ENCODE results near the gene SYTL5.
A peak's percentile ranks its signal among the peaks of the same experiment; 100 is the strongest.

SYTL5 gene

GRCh38 chrX:38170556-38170955 is 164.2 kb downstream of the SYTL5 start:
- no peak for DNase-seq (ENCODE audit: low read depth)
- H3K4me3 ChIP-seq (ENCODE audit: control insufficient read depth, low read depth, low read length), result no peak overlapping the region
- TF ChIP-seq CTCF (conservative IDR thresholded peaks at IDR 0.05; ENCODE audit: control insufficient read depth, insufficient read depth, low read depth, low read length), result no peak

GRCh38 chrX:38172596-38172995 is 166.2 kb downstream of the SYTL5 start:
- H3K4me3 ChIP-seq (ENCODE audit: control insufficient read depth, low read depth, low read length), result no peak overlapping the region
- no peak for DNase-seq (ENCODE audit: low read depth)
- TF ChIP-seq CTCF (conservative IDR thresholded peaks at IDR 0.05; ENCODE audit: control insufficient read depth, insufficient read depth, low read depth, low read length), result no peak

GRCh38 chrX:38175139-38175538 is 168.8 kb downstream of the SYTL5 start:
- DNase-seq (ENCODE audit: low read depth), result no peak
- TF ChIP-seq CTCF (conservative IDR thresholded peaks at IDR 0.05; ENCODE audit: control insufficient read depth, insufficient read depth, low read depth, low read length), result peak; percentile 19
- no peak overlapping the region for H3K4me3 ChIP-seq (ENCODE audit: control insufficient read depth, low read depth, low read length)

- H3K4me3 ChIP-seq (ENCODE audit: control insufficient read depth, low read depth, low read length), result no peak overlapping the region
- no peak for DNase-seq (ENCODE audit: low read depth)
- TF ChIP-seq CTCF (conservative IDR thresholded peaks at IDR 0.05; ENCODE audit: control insufficient read depth, insufficient read depth, low read depth, low read length), result no peak
Observed at GRCh38 chrX:38178396-38178795, 172.0 kb downstream of the SYTL5 start.
